Measurements from ENCODE around the gene RCOR1. TPM values are rescaled to one million over a fixed set of nuclear protein-coding genes. Genes with fewer than 3 reads are reported as not detected.

The RCOR1 gene
- total and polyA plus RNA-seq, 8 donors, result 33.2 to 80.3 (median 63.6) TPM

GRCh38 chr14:102708494-102708893, 116.0 kb downstream of the RCOR1 start:
- TF ChIP-seq CTCF (IDR thresholded peaks at IDR 0.05), result no peak
- Histone ChIP-seq H3K27me3 (no peaks in the 10 kb centered on the region), H3K9me3 (peaks cover 0 to 8% of the 10 kb centered on the region in 2 donors), H3K36me3 (peaks cover 0 to 71% of the 10 kb centered on the region in 2 donors), H3K27ac (no peak overlapping the region), H3K4me1 (no peaks in the 10 kb centered on the region), H3K4me3 (no peak overlapping the region)
- intact Hi-C loops (cut with DNase I), result no loop called here
- ATAC-seq (no peak), DNase-seq (no peak)

GRCh38 chr14:102711207-102711606, 118.8 kb downstream of the RCOR1 start:
- no peak for TF ChIP-seq CTCF (IDR thresholded peaks at IDR 0.05)
- H3K27ac ChIP-seq, result no peak overlapping the region
- H3K9me3 ChIP-seq, result peaks cover 0 to under 1% of the 10 kb centered on the region in 2 donors
- no peak overlapping the region for H3K4me3 ChIP-seq
- H3K4me1 ChIP-seq, result no peaks in the 10 kb centered on the region
- intact Hi-C loops (cut with DNase I), result no loop called here
- ATAC-seq (no peak), DNase-seq (no peak)
- peaks cover 3 to 72% of the 10 kb centered on the region in 2 donors for H3K36me3 ChIP-seq
- H3K27me3 ChIP-seq, result no peaks in the 10 kb centered on the region

- Histone ChIP-seq H3K4me1 (no peaks in the 10 kb centered on the region), H3K36me3 (peaks cover 3 to 72% of the 10 kb centered on the region in 2 donors), H3K4me3 (no peak overlapping the region), H3K9me3 (no peaks in the 10 kb centered on the region), H3K27me3 (no peaks in the 10 kb centered on the region), H3K27ac (no peak overlapping the region)
- DNase-seq (no peak), ATAC-seq (peak; percentile 42)
- TF ChIP-seq CTCF (IDR thresholded peaks at IDR 0.05), result no peak
- intact Hi-C loops (cut with DNase I), result no loop called here
Observed at GRCh38 chr14:102711946-102712345, 119.5 kb downstream of the RCOR1 start.

- no peak for TF ChIP-seq CTCF (IDR thresholded peaks at IDR 0.05)
- Histone ChIP-seq H3K4me1 (no peaks in the 10 kb centered on the region), H3K27ac (no peak overlapping the region), H3K4me3 (no peak overlapping the region), H3K27me3 (no peaks in the 10 kb centered on the region), H3K36me3 (peaks cover 3 to 57% of the 10 kb centered on the region in 2 donors), H3K9me3 (no peaks in the 10 kb centered on the region)
- DNase-seq (no peak), ATAC-seq (no peak)
- intact Hi-C loops (cut with DNase I), result no loop called here
Observed at GRCh38 chr14:102717276-102717675, 124.8 kb downstream of the RCOR1 start.

GRCh38 chr14:102722646-102723045, 130.2 kb downstream of the RCOR1 start:
- TF ChIP-seq CTCF (IDR thresholded peaks at IDR 0.05), result no peak
- no peak for ATAC-seq
- Histone ChIP-seq H3K27ac (no peak overlapping the region), H3K27me3 (no peaks in the 10 kb centered on the region), H3K36me3 (peaks cover 0 to 83% of the 10 kb centered on the region in 2 donors), H3K4me3 (no peak overlapping the region), H3K4me1 (no peaks in the 10 kb centered on the region), H3K9me3 (no peaks in the 10 kb centered on the region)
- intact Hi-C loops (cut with DNase I), result no loop called here
- DNase-seq, result no peak

Data from left lung (tissue), 10 donors.